Myocyte (in vitro differentiated cells): Measurements from ENCODE around the gene CCDC149. TPM values are rescaled to one million over a fixed set of nuclear protein-coding genes. Genes with fewer than 3 reads are reported as not detected.
A peak's percentile ranks its signal among the peaks of the same experiment; 100 is the strongest.
"Not testable (repeated sequence)": the region's sequence is repeated elsewhere in the genome, so short reads cannot be mapped to it uniquely, and the experiment has no call there.

Experiments
- DNase-seq: peaks from one replicate; pipeline ENCODE4 v3.0.0-alpha.2; 2012; ENCODE audit warnings: low read depth
- total RNA-seq: library from RNA; depleted of rRNA; stranded (reverse); fragments of >200 nt; gene quantifications from 2 replicates; pipeline ENCODE4 v1.2.3, GENCODE V29; 2014

Gene CCDC149
- total RNA-seq, 1 donor from 2014 or later = 5.1 TPM

DNA sequence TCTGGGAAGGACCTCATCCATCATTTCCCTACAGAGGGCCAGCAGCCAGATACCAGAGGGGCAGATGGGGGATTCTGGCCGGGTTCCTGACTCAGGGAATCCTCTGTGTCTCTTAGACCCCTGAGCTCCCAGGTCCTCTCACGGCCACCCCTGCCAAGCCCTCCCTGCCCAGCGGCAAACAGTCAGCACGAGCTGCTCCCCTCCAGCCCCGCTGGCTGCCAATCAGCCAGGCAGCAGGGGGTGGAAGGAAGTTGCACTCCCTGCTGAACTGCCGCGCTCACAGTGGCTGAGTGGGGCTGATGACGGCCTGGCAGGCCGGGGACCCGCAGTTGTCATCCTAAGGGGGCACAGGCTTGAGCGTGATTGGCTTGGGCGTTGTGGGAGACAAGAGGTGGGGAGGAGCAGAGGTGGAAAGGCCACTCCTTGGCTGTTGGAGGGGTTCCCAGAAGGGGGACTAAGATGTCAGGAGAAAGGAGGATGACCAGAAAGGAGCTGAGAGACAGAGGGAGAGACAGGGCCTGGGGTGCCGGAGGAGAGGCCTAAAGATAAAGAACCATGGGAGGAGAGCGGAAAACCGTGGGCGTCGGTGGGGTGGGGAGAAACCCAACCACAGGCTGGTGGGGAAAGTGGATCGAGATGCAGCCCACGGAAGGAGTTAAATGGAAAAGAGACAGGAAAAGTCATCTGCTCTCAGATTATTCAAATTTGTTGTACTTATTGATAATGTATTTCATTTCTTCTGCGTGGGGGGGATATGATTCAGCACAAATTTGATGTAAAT, 4.4 kb upstream of the CCDC149 start:
- DNase-seq = no peak

- DNase-seq = no peak
Measured at GRCh38 chr4:24915121-24915922, 2.5 kb upstream of the CCDC149 start.

DNA sequence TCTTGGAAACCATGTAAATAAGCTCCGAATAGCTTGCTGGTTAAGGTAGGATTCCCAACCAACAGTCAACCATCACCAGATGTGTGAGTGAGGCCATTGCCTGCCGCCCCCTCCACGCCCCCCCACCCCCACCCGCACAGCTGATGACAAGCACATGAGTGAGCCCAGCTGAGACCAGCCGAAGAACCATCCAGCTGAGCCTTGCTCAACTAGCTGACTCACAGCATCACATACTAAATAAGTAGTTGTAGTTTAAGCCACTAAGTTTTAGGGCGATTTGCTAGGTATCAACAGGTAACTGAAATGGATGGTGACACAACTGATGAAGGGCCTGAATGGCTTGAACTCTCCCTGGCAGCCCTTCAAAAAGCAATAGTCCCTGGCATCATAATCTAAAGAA, 1.6 kb upstream of the CCDC149 start:
- no peak for DNase-seq

- peak; percentile 32 for DNase-seq
Measured at GRCh38 chr4:24913119-24913485, 260 bp upstream of the CCDC149 start.

- DNase-seq = peak; percentile 31
Measured at GRCh38 chr4:24910499-24910898, 2.3 kb downstream of the CCDC149 start.

GRCh38 chr4:24909606-24910005, 3.2 kb downstream of the CCDC149 start:
- DNase-seq = not testable (repeated sequence)

GRCh38 chr4:24897639-24898038, 15.2 kb downstream of the CCDC149 start:
- no peak for DNase-seq

GRCh38 chr4:24896977-24897376, 15.9 kb downstream of the CCDC149 start:
- no peak for DNase-seq

DNA sequence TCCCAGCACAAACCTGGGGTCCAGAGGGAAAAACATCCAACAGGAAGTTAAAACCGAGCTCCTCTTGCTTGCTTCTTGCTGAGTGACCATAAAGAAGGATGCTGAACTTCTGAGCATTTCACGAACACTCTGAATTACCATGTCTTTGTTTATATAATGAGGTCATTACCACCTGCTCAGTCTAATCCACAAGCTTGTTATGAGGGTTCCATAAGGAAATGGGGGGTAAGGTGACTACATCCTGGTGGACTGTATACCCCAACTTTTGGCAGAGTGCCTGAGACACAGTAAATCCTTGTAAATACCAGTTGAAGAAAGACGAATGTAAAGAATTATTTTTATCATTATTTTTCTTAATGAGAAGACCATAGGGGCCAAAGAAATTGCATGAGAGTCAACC, 16.8 kb downstream of the CCDC149 start:
- DNase-seq = no peak

DNA sequence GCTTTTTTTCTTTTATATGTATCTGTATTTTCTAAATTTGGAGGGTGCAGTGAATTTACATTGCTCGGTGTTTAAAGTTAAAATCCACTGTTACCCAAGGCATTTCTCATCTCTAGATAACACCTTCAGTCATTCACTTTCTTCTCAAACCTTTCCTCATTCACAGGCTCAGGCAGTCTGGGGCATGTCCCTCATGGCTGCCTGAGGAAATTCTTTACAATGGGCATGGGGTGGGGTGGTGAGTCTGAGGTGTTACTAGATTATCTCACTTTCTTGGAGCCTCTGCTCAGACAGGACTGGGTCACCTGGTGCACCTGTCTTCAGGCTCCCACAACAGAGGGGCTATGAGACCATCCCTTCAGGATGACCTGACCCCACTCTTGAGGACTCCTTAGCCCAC, 17.4 kb downstream of the CCDC149 start:
- no peak for DNase-seq

- no peak for DNase-seq
Measured at GRCh38 chr4:24894846-24895245, 18.0 kb downstream of the CCDC149 start.

- peak; percentile 5 for DNase-seq
Measured at GRCh38 chr4:24894243-24894642, 18.6 kb downstream of the CCDC149 start.

DNA sequence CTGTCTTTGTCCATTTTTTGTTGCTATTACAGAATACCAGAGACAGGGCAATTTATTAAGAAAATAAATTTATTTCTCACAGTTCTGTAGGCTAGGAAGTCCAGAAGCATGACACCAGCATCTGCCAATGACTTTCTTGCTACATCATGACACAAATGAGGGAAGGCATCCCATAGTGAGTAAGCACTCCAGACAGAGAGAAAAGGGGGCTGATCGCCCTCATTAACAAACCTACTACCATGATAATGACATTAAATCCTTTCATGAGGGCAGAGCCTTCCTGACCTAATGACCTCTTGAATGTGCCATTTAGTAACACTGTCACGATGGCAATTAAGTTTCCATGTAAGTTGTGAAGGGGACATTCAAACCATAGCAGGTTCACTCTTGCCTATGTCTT, 20.1 kb downstream of the CCDC149 start:
- DNase-seq = no peak

DNA sequence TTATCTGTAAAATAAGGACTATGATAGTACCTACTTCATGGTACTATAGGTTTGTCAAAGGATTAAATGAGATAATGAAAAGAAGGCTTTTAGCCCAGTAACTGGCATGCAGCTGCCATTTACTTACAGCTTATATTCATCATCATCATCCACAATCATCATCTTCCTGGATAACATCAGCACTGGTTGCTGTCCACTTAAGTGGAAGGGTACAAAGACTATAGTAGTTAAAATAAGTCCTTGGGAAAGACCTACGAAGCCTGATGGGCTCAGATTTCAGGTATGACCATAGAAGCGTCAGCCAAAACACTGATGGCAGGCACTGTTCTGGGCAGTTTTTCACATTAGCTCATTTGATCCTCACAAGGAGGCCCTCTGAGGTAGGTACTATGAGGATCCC, 20.6 kb downstream of the CCDC149 start:
- no peak for DNase-seq

DNA sequence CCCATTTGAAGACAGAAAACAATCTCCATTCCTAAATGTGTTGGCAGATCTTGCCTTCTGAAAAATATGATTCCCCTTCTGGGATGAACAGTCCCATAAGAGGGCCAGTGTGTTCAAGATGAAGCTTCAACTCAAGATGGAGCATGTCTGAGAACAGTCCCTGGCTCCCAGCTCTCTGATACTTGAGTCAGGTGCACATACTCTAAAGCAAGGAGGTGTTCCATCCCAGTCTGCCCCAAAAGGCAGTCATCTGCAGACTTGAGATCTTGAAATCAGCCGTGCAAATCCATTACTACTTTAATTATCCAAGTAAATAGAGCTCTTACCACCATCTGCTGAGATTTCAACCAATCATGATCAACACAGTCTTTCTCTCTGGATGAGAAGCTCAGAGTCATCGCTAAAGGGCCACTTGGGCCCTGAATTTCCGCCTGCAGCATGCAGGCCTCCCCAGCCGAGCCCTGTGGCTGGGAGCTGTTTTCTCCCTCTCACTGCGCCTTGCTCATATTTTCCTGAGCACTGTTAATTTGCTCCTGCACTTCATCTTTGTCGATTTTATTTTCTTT, 22.2 kb downstream of the CCDC149 start:
- DNase-seq = no peak

DNA sequence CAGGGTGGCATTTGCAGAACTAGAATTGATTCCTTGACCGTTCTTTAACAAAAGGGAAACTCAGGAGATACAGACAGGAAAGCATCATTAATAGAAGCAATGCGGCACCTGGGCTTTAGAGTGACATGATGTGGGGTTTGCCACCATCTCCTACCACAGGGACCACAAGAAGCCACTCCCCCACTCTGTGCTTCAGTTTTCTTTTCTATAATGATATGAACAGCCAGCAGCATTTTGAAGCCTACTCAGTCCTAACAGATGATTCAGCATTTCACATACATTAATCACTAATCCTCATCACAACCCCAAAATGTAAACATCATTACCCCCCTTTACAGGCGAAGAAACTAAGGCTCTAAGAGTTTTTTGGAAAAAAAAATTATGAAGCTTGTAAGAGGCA, 22.9 kb downstream of the CCDC149 start:
- no peak for DNase-seq

- DNase-seq = no peak
Measured at GRCh38 chr4:24888475-24889344, 24.1 kb downstream of the CCDC149 start.

DNA sequence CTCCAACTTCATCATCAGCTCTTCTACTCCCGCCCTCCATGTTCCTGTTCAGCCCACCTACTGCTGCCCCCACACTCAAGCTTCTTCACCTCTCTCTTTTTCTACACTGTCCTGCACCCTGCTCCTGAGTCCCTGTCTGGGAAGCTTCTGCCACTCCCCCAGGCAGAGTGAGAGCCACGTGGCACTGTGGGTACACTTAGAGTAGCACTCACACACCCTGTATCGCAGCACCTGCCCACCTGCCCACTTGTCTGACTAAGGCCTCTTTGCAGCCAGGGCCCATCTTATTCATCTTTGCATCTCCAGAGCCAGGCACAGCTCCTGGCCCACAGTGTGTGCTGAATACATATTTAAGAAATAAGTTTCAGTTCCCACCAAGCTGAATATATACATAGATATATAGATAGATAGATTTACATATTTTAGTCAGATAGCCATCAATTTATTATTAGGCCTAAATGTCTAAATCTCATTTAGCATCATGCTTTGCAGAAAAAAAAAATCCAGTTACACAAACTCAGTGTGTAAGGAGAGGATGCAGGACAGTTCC, 24.9 kb downstream of the CCDC149 start:
- no peak for DNase-seq

DNA sequence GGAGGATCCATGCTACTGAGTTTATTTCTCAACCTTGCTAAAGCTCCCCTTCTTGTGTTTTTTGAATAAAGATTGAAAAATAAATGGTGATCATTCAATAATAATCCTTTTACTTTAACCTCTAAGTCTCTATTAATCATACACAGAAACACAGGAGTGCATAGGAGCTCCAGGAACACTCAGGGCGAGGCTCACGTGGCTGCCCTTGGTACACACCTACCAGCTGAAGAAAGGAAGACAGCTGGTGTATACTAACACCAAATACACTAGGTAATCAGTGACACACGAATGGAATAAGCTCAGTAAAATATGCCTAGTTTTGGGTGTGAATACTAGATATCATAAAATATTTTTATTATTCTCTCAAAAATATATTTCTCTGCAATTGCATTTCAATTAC, 26.2 kb downstream of the CCDC149 start:
- DNase-seq = no peak

DNA sequence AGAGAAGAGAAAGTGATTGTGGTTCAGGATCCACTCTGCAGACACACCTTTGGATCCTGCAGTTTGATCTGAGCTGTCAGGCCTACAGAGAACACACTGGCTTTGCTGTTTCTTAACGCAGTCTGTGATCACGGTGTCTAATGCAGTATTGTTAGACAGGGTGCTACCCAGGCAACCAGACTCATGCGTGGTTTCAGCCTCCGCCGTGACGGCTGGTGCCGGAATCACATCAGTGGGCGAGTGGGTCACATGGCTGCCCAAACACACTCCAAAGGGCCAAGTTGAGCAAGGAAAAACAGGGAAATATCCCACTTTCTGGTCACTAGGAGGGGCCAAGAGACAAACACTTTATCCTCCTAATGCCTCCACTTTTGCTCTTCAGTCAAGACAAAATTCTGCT, 27.5 kb downstream of the CCDC149 start:
- no peak for DNase-seq

- no peak for DNase-seq
Measured at GRCh38 chr4:24884902-24885301, 27.9 kb downstream of the CCDC149 start.
